Astrocyte (in vitro differentiated cells and primary cell): ENCODE results near the gene CLCN7. TPM values are rescaled to one million over a fixed set of nuclear protein-coding genes. Genes with fewer than 3 reads are reported as not detected.

Experiments used
- DNase-seq: peaks from one replicate; pipeline ENCODE4 v3.0.0-alpha.2; 2010; ENCODE audit warnings: low read depth
- FAIRE-seq: peaks from 2 replicates; lab custom pipeline; 2011; peaks lifted over from hg19 to GRCh38; lab: Jason Lieb, UNC
- H2AFZ ChIP-seq: 2 replicates; pipeline ENCODE4 v1.6.0; 2012; ENCODE audit warnings: low read depth, low read length, inconsistent platforms
- H3K27ac ChIP-seq: 2 replicates; pipeline ENCODE4 v1.5.1; 2011; ENCODE audit warnings: low read depth, low read length, inconsistent platforms
- H3K27me3 ChIP-seq: 2 replicates; pipeline ENCODE4 v1.6.0; 2011; ENCODE audit warnings: low read length, inconsistent platforms; ENCODE audit not compliant: insufficient read depth
- H3K36me3 ChIP-seq: 2 replicates; pipeline ENCODE4 v1.5.1; 2011; ENCODE audit warnings: low read length, inconsistent platforms; ENCODE audit not compliant: insufficient read depth
- H3K4me1 ChIP-seq: 2 replicates; pipeline ENCODE4 v1.5.1; 2011; ENCODE audit warnings: low read length, inconsistent platforms; ENCODE audit not compliant: insufficient read depth
- H3K4me2 ChIP-seq: 2 replicates; pipeline ENCODE4 v1.6.0; 2012; ENCODE audit warnings: low read length, inconsistent platforms
- H3K4me3 ChIP-seq: 2 replicates; pipeline ENCODE4 v1.5.1; 2011; ENCODE audit warnings: low read depth, mild to moderate bottlenecking, low read length, inconsistent platforms; ENCODE audit not compliant: insufficient read depth
- H3K79me2 ChIP-seq: 2 replicates; pipeline ENCODE4 v1.6.0; 2012; ENCODE audit warnings: mild to moderate bottlenecking, low read length, inconsistent platforms; ENCODE audit not compliant: insufficient read depth
- H3K9ac ChIP-seq: 2 replicates; pipeline ENCODE4 v1.6.0; 2012; ENCODE audit warnings: mild to moderate bottlenecking, low read length, inconsistent platforms
- H3K9me3 ChIP-seq: 2 replicates; pipeline ENCODE4 v1.5.1; 2012; ENCODE audit warnings: low read depth, mild to moderate bottlenecking, low read length, inconsistent platforms; ENCODE audit not compliant: insufficient read depth
- H4K20me1 ChIP-seq: 2 replicates; pipeline ENCODE4 v1.6.0; 2012; ENCODE audit warnings: low read length, inconsistent platforms; ENCODE audit not compliant: insufficient read depth
- H3K27ac Mint-ChIP-seq: one replicate; pipeline ENCODE4 v1.8.0; 2021; ENCODE audit warnings: mild to moderate bottlenecking, mixed read lengths; ENCODE audit not compliant: unreplicated experiment
- H3K27me3 Mint-ChIP-seq: one replicate; pipeline ENCODE4 v1.8.0; 2021; ENCODE audit warnings: low read depth, mixed read lengths; ENCODE audit not compliant: unreplicated experiment
- H3K36me3 Mint-ChIP-seq: one replicate; pipeline ENCODE4 v1.8.0; 2021; ENCODE audit warnings: low read depth, mixed read lengths; ENCODE audit not compliant: unreplicated experiment
- H3K4me1 Mint-ChIP-seq: one replicate; pipeline ENCODE4 v1.8.0; 2021; ENCODE audit warnings: low read depth, mixed read lengths; ENCODE audit not compliant: unreplicated experiment
- H3K4me3 Mint-ChIP-seq: one replicate; pipeline ENCODE4 v1.8.0; 2021; ENCODE audit warnings: mild to moderate bottlenecking, moderate library complexity, mixed read lengths; ENCODE audit not compliant: unreplicated experiment
- H3K9me3 Mint-ChIP-seq: one replicate; pipeline ENCODE4 v1.8.0; 2021; ENCODE audit warnings: mild to moderate bottlenecking, mixed read lengths; ENCODE audit not compliant: unreplicated experiment
- EZH2 ChIP-seq: IDR thresholded peaks from 2 replicates; pipeline ENCODE4 v1.6.1; 2012; ENCODE audit warnings: mild to moderate bottlenecking, low read length, inconsistent platforms; ENCODE audit not compliant: insufficient read depth
- total RNA-seq: library from RNA; stranded (reverse); gene quantifications from 2 replicates; pipeline ENCODE4 v1.2.1, GENCODE V29; 2021
- TF ChIP-seq, protein P1 (sequence below): IDR thresholded peaks from 2 replicates; pipeline ENCODE4 v1.5.1; 2011; ENCODE audit warnings: low read depth, mild to moderate bottlenecking, inconsistent platforms, low read length, moderate library complexity; ENCODE audit not compliant: insufficient read depth

CLCN7 gene
- total RNA-seq, 1 donor from 2014 or later = 66.7 TPM

GRCh38 chr16:1464894-1465566, 9.8 kb downstream of the CLCN7 start:
- Histone ChIP-seq H2AFZ (no peak overlapping the region), H3K27ac (no peak overlapping the region), H3K4me3 (no peak overlapping the region), H3K79me2 (peaks cover 43% of the 10 kb centered on the region), H3K9me3 (no peaks in the 10 kb centered on the region), H3K4me1 (no peaks in the 10 kb centered on the region), H3K4me2 (no peak overlapping the region), H3K36me3 (no peaks in the 10 kb centered on the region), H4K20me1 (peaks cover 33% of the 10 kb centered on the region), H3K27me3 (no peaks in the 10 kb centered on the region), H3K9ac (no peak overlapping the region)
- Mint-ChIP-seq H3K27me3 (no peaks in the 10 kb centered on the region), H3K4me3 (no peak overlapping the region), H3K36me3 (peaks cover 14% of the 10 kb centered on the region), H3K9me3 (no peaks in the 10 kb centered on the region), H3K27ac (no peak overlapping the region), H3K4me1 (peaks cover 2% of the 10 kb centered on the region)
- DNase-seq (no peak), FAIRE-seq (no peak)
- TF ChIP-seq, protein P1, sequence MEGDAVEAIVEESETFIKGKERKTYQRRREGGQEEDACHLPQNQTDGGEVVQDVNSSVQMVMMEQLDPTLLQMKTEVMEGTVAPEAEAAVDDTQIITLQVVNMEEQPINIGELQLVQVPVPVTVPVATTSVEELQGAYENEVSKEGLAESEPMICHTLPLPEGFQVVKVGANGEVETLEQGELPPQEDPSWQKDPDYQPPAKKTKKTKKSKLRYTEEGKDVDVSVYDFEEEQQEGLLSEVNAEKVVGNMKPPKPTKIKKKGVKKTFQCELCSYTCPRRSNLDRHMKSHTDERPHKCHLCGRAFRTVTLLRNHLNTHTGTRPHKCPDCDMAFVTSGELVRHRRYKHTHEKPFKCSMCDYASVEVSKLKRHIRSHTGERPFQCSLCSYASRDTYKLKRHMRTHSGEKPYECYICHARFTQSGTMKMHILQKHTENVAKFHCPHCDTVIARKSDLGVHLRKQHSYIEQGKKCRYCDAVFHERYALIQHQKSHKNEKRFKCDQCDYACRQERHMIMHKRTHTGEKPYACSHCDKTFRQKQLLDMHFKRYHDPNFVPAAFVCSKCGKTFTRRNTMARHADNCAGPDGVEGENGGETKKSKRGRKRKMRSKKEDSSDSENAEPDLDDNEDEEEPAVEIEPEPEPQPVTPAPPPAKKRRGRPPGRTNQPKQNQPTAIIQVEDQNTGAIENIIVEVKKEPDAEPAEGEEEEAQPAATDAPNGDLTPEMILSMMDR = no peak
- no peak for TF ChIP-seq EZH2

DNA sequence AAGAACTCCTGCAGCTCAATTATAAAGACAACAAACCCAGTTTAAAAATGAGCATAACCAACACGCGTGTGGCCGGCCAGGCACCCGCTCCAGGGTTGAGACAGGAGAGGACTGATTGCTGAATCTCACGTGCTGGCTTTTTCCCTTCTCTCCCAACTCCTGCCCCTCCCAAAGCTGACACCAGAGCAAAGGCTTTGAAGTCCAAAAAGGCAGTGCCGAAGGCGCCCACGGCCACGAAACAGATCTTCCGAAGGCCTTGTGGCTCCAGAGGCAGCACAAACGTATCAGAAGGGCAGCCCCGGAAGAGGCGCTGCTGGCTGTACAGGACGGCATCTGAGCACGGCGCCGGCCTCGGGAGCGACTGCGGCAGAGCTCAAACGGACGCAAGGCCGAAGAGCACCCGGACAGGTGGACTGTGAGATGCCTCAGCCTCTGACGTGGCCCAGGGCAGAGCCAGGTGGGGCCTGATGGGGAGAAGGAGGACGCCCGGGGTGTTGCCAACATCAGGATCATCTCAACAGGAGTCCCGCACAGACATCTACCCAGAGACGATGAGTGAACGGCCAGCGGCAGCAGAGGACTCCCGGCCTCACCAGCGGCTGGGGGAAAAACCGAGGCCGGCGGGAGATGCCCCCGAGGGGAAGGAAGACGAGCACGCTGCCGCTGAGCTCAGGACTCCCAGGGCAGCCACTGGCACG, 10.5 kb downstream of the CLCN7 start:
- no peak overlapping the region for H3K4me3 ChIP-seq
- H3K9me3 Mint-ChIP-seq = no peaks in the 10 kb centered on the region
- no peaks in the 10 kb centered on the region for H3K27me3 ChIP-seq
- DNase-seq (no peak), FAIRE-seq (no peak)
- no peak overlapping the region for H3K27ac Mint-ChIP-seq
- TF ChIP-seq, protein P1 = no peak
- TF ChIP-seq EZH2 = no peak
- peaks cover 36% of the 10 kb centered on the region for H3K79me2 ChIP-seq
- H3K9me3 ChIP-seq = no peaks in the 10 kb centered on the region
- no peaks in the 10 kb centered on the region for H3K4me1 ChIP-seq
- no peak overlapping the region for H2AFZ ChIP-seq
- no peaks in the 10 kb centered on the region for H3K36me3 ChIP-seq
- H3K4me3 Mint-ChIP-seq = no peak overlapping the region
- H4K20me1 ChIP-seq = peaks cover 33% of the 10 kb centered on the region
- H3K27ac ChIP-seq = no peak overlapping the region
- no peak overlapping the region for H3K4me2 ChIP-seq
- H3K27me3 Mint-ChIP-seq = no peaks in the 10 kb centered on the region
- no peak overlapping the region for H3K9ac ChIP-seq
- H3K36me3 Mint-ChIP-seq = peaks cover 14% of the 10 kb centered on the region
- peaks cover 2% of the 10 kb centered on the region for H3K4me1 Mint-ChIP-seq

GRCh38 chr16:1461146-1461545, 13.7 kb downstream of the CLCN7 start:
- no peak overlapping the region for H3K9ac ChIP-seq
- no peak overlapping the region for H3K4me2 ChIP-seq
- H3K4me1 ChIP-seq = no peaks in the 10 kb centered on the region
- no peaks in the 10 kb centered on the region for H3K9me3 ChIP-seq
- H3K4me1 Mint-ChIP-seq = no peaks in the 10 kb centered on the region
- no peak overlapping the region for H3K4me3 Mint-ChIP-seq
- H4K20me1 ChIP-seq = peaks cover 16% of the 10 kb centered on the region
- no peak overlapping the region for H3K27ac Mint-ChIP-seq
- H3K36me3 ChIP-seq = no peaks in the 10 kb centered on the region
- H3K27ac ChIP-seq = no peak overlapping the region
- DNase-seq = no peak
- H3K27me3 ChIP-seq = no peaks in the 10 kb centered on the region
- no peak for FAIRE-seq
- no peak overlapping the region for H2AFZ ChIP-seq
- no peak for TF ChIP-seq EZH2
- TF ChIP-seq, protein P1 = no peak
- peaks cover 14% of the 10 kb centered on the region for H3K36me3 Mint-ChIP-seq
- peaks cover 9% of the 10 kb centered on the region for H3K79me2 ChIP-seq
- no peaks in the 10 kb centered on the region for H3K27me3 Mint-ChIP-seq
- no peaks in the 10 kb centered on the region for H3K9me3 Mint-ChIP-seq
- H3K4me3 ChIP-seq = no peak overlapping the region
